GM18873 (cell line): ENCODE measurements around the gene CX3CR1.

ENCODE experiments used
- ATAC-seq: cut with Tn5 transposase; IDR thresholded peaks from one replicate; pipeline ENCODE4 v1.9.1; 2021; ENCODE audit warnings: mild to moderate bottlenecking, moderate library complexity, moderate number of reproducible peaks; ENCODE audit not compliant: unreplicated experiment, low FRiP score

CX3CR1 gene

GRCh38 chr3:39294446-39295183, 14.8 kb upstream of the CX3CR1 start:
- no peak for ATAC-seq

DNA sequence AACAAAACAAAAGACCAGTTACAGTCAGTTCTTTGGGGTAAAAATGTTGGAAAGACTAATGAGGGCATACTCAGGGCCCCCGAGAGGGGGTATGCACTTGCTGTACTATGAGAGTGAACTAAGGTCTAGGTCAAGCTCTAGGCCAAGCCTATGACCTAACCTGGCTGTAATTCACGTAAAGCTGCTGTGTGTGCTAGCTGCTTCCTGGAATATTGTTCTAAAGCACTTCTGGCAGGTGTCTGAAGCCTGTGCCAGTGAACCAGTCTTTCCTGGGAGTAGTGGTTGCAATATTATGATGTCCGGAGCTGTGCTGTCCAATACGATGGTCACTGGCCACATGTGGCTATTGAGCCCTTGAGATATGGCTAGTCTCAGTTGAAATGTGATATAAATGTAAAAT, 13.1 kb upstream of the CX3CR1 start:
- no peak for ATAC-seq

DNA sequence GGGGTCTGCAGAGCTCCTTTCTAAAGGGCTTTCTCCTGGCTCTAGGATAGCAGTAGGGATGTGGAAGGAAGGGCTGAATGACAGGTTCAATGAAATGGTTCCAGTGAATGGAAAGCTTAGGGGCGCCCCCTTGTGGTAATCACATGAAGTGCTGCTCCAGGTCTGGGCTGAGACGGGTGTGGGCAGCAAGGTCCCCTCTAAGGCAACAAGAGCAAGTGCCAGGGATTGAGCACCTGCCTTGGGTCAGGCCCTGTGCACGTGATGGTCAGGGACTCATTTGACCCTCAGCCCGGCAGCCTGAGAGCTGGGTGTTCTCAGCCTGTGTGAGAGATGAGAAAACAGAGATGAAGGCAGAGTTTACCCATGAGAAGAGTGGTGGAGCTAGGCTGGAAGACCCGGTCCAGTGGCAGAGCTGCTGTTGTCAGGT, 12.1 kb upstream of the CX3CR1 start:
- no peak for ATAC-seq

DNA sequence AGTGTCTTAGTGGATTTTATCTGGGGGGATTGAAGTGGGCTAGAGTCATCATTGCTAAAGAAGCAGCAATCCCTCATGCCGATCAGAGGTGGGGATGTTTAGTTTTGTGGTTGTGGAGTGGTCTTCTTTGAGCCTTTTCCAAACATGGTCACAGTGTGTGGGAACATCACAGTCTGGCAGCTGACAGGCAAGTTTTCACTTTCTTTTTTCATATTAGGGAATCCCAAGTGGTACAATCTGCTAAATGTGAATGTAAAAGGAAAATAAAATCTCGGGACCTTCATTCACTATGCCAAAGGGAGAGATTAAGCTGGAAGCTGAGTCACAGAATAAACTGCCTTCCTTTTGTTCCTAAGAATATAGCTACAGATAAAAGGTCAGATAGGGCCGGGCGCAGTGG, 10.4 kb upstream of the CX3CR1 start:
- ATAC-seq, result no peak

GRCh38 chr3:39289107-39289506, 9.3 kb upstream of the CX3CR1 start:
- ATAC-seq, result no peak

DNA sequence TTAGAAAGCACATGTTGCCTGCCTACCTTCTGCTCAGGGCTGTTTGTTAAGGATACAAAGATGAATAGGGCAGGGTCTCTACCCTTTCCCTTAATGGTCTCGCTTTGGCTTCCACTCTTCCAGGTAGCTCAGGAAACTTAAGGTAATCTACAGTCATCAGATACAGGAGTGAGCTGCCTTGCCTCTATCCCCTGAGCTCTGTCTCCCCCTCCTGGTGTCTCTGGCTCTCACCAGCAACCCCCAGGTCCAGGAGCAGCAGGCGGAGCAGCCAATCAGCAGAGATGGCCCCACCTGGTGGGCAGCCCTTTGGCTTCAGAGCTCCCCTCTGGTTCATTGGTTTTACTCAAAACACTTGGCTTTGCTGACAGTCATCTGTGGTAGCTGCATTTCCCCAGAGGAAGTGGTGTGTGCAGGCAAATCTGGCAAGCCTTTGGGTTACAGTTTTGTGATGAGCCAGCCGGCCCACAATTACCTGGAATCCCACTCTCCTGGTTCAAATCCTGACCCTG, 8.5 kb upstream of the CX3CR1 start:
- ATAC-seq, result peak; percentile 91

DNA sequence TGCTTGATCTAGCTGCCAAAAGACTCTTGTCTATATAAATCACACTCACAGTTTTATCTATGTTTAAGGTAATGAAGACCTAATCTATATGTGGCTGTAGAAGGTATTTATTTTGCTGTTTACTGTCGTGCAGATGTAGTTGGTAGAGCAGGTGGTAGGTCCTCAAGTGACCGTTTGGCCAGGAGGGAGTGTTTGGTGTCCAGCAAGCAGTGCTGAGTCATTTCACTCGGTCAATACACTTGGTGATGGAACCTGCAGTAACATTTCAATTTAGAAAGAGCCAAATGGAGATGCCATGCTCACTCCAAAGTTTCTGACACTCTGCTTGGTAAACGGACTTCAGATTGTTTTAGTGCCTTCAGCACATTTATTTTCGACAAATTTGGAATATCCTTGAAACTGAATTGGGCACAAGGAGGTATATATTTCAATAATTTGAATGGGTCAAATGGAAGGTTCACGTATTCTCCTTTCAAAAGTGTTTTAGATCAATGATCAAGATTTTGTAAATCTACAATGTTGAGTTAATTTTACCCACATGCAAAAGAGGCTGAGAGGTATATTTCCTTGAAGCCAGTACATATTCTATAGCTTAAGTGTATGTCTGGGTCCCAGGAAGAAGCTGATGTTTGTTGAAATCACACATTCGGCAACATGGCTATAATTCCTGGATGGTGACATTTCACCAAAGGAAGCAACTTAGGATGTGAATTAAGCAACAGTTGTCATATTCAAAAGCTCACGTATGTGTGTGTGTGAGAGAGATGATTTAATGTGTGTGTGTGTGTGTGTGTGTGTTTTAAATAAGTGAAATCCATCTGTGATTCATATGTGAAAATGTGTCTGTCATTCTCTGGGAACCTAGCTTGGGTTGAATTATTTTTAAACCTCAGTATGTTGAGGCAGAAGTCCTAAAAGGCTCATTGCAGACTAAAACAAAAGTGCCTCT, 7.7 kb upstream of the CX3CR1 start:
- no peak for ATAC-seq

- no peak for ATAC-seq
Measured at GRCh38 chr3:39286771-39287170, 6.9 kb upstream of the CX3CR1 start.

DNA sequence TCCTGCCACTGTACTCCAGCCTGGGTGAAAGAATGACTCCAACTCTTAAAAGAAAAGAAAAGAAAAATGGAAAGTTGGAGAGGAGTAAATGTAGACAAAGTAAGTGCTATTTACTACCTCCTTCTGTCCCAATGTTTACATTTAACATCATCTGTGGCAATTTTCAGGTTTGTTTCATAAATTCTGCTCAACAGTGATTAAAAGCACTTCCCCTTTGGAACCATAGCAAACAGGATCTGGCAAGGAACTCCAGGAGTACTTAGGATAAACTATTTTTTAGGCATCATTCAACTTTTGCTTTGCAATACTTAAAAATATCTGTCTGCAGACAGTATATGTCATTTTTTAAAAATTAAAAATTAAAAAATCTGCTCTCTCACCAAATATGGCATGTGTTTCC, 5.5 kb upstream of the CX3CR1 start:
- no peak for ATAC-seq

DNA sequence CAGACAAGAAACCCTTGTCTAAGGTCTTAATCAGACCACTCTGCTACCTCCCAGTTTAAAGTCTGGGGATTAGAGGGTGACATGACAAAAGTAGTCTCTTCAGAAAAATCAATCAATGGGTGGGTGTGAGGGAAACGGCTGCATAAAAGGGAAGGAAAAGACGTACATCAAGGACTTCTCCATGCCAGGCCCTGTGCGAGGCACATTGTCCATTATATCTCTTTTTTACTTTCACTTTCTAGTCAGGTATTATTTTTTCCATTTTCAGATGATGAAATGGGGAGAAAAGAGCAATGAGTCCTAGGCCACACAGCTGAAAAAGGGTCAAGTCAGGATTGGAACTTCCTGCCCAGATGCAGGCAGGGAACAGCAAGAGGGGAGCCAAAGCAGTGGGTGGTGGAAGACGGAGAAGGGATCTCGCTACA, 4.6 kb upstream of the CX3CR1 start:
- no peak for ATAC-seq

- no peak for ATAC-seq
Measured at GRCh38 chr3:39282057-39282456, 2.2 kb upstream of the CX3CR1 start.

DNA sequence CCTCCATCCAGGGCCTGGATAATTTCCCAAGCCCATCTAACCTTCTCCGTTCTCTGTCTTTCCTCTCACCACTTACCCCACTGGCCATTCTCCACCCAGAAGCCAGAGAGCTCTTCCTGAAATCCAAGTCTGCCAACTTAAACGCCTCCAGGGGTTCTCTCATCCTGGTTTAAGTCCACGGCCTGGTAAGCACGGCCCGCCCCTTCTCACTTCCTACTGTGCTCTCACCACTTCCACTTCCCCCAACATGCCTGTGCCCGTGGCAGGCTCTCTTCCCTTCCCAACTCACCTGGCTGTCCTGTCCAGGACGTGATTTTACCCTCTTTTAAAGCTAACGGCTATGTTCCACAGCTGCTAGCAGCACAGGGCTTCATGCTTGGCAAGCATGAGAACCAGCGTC, 1.7 kb upstream of the CX3CR1 start:
- no peak for ATAC-seq

DNA sequence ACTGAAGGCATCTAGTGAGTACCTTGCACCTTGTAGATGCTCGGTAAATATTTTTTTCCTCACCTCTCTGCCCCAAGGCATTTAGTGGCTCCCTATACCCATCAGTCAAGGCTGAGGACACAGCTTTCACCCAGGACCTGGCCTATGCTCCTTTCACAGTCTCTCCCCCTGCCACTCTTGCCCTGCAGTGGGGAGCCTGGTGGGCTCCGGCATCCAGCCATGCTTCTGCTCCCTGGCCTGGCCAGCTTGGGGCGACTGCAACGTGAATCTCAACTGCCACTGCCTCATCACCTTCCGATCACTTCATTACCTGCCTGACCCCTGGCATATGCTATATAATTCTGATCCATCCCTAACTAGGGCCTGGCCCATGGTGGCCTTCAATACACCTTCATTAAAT, 735 bp upstream of the CX3CR1 start:
- ATAC-seq, result no peak

GRCh38 chr3:39278616-39278935, 1.3 kb downstream of the CX3CR1 start:
- ATAC-seq, result no peak

GRCh38 chr3:39277893-39278615, 1.8 kb downstream of the CX3CR1 start:
- no peak for ATAC-seq

DNA sequence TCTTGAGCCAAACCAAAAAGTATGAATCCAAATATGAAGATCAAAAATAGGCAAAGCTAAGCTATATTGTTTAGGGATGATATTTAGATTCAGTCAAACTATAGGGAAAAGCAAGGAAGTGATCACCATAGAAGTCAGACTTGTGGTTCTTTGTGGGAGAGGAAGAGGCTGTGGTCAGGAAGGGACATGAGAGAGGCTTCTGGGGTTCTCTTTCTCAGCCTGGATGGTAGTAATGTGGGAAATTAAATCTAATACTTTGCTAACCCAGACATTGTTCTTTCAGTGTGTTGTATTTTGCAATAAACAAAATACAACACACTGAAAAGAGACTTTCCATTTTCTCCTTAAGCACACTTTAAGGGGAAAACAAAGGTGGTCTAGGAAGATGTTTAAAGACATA, 3.1 kb downstream of the CX3CR1 start:
- ATAC-seq, result no peak

DNA sequence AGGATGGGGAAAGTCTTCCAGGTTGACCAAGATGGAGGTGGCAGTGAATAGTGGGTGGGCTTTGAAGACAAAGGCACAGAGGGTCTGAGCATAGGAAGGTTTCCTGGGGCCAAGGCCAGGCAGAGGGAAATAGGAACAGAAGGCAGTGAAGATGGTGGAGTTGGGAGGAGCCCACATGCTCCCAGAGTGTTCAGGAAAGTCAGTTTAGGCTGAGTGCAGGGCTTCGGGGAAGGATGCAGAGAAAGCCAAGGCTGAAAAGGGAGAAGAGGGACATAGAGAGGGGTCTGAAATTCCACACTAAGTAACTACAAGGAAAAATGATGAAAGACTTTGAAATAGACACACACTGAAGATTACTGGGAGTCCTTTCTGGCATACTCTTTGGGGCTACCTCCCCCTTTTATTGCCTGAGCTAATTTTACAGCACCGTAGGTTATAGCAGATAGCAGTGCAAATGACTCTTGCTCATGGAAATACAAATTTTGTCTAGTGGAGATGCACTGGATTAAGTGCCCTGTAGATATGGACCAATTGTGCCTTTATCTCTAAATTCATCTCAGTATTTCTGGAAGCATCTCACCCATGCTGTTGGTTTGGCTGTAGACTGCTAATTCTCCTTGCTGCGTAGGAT, 3.8 kb downstream of the CX3CR1 start:
- ATAC-seq, result no peak

- ATAC-seq, result no peak
Measured at GRCh38 chr3:39275052-39275451, 4.8 kb downstream of the CX3CR1 start.

- no peak for ATAC-seq
Measured at GRCh38 chr3:39273119-39273518, 6.7 kb downstream of the CX3CR1 start.

DNA sequence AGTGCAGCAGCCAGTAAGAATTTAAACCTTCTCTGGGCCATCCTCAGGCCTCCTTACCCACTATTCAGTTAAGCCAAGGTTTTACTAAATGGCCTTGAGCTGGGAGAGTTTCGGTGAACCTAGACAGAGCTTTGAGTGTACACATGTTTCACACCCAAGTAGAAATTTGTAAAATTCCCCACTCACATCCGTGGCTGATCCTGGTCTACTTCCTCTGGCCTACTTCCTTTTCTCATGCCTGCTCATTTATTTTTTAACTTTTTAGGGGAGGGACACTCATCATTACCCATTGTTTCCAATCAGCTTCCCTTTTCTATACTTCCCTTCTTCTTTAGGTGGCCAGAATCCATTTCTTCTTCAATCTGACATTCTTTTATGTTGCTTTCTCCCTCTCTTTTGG, 7.6 kb downstream of the CX3CR1 start:
- no peak for ATAC-seq
